AG08395 (cell line): Measurements from ENCODE around the gene SLC35C1.

ENCODE experiments used
- DNase-seq: peaks from one replicate; pipeline ENCODE4 v3.0.0; 2012; ENCODE audit warnings: mixed read lengths, low spot score

The SLC35C1 gene

DNA sequence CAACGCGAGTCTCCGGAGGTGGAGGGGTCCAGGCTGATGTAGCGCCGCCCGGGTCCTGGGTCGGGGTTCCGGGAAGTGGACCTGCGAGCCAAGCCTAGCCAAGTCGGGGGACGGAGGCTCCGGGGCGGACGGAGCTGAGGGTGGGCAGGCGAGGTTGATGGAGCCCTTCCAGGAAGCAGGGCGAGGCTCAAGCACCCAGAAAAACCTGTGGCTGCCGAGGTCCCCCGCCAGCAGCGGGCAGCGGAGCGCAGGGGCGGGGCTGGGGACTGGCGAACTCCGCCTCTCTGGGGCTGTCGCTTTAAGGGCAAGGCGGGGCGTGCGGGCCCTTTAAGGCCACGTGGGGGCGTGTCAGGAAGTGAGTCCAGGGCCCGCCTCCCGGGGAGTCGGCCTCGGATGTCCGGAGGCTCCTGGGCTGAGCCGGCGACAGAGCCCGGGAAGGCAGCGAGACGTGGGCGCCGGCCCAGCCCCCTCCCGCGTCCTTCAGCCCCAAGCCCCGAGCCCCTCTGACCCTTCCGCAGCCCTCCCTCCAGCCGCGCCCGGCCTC is at the start of gene SLC35C1:
TSS of gene SLC35C1 (plus strand) at position 389 of the 544 bp plus-strand sequence. CDS start 653 bp downstream, outside the sequence.
- peak; percentile 97 for DNase-seq

DNA sequence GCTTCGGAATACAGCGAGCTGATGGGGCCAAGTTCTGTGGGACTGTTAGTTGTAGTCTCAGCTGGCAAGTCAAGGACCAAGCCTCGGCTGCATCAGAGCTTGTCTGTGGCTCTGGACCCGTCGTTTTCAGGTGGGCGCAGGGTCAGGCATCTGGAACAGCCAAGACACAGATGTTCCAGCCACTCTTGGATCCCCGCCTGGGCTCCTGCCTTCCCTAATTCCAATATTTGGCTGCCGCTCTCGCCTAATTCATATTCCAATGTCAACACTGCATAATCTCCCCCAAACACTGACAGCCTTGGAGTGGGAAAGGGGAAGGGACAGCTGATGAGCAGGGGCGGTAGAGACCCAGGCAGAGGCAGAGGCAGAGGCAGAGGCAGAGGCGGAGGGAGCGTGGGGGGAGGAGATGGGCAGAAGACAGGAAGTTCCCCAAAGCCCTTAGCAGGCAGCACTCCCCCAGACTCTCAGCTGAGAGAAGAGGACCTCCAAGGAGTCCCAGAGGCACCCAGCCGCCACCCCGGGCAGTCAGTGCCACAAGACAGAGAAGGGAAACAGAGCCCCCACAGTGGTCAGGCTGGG is 49.6 kb upstream of the SLC35C1 start:
- no peak for DNase-seq

DNA sequence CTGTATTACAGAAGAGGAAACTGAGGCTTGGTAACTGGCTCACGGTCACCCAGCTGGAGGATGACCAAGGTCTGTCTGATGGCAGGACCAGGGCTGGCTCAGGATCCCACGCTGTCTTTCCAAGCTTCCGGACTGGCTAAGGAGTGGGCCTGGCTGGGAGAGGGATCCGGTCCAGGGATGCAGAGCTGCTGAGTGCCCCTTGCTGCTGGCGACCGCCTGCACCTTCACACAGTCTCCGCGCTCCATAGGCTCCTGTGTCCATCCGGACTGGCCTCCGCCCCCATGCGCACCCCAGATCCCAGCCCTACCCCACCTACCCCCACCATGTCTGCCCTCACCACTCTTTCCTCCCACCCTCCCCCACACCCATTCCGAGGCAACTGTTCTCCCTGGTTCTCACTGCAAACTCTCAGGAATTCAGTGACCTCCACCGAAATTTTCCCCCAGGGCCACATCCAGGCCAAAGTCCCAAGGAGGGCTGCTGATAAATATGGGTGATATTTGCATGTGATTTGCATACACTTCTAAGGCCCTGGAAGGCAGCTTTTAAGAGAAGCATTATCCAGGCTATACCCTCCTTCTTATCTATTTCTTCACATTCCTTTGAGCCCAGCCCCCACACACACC is 48.5 kb upstream of the SLC35C1 start:
- no peak for DNase-seq

DNA sequence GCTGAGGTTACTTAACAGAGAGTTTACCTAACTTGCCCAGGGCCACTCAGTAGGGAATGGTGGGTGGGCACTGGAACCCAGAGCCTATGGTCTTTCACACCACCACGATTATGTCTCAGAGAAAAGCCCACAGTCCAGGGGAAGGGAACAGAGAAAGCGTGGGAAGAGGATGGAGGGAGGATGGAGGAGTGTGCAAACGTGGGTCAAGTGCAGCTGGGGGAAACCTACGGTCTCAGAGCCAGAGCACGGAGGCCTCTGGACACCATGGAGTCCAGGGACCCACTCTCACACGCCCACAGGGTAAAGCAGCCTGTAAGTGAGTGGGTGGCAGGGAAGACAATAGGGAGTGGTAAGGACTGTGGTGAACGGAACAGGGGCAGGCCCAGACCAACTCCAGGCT is 47.3 kb upstream of the SLC35C1 start:
- DNase-seq, result no peak

DNA sequence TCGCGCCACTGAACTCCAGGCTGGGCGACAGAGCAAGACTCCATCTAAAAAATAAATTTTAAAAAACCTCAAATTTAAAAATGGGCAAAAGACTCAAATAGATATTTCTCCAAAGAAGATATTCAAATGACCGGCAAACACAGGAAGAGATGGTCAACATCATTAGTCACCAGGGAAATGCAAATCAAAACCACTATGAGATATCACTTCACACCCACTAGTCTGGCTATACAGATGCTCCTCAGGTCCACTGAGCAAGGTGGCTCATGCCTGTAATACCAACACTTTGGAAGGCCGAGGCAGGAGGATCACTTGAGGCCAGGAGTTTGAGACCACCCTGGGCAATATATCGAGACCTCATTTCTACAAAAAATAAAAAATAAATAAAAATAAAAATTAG is 43.3 kb upstream of the SLC35C1 start:
- no peak for DNase-seq

DNA sequence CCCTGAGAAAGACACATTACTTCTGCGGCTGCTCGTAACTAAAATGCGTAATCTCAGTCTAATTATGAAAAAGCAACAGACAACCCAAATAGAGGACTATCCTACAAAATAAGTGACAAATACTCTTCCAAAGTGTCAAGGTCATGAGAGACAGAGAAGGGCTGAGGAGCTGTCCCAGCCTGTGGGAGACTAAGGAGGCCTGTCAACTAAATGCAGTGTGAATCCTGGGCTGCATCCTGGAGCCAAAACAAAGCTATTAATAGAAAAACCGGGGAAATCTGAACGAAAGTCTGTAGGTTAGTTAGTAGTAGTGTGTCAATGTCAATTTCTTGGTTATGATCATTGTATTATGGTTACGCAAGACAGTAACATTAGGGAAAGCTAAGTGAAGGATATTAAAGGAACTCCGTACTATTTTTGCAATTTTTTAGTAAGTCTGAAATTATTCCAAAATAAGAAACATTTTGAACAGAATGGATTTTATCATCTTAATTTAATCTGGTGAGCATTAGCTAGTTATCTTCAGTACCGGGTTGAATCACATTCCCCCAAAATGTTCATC is 39.8 kb upstream of the SLC35C1 start:
- no peak for DNase-seq

DNA sequence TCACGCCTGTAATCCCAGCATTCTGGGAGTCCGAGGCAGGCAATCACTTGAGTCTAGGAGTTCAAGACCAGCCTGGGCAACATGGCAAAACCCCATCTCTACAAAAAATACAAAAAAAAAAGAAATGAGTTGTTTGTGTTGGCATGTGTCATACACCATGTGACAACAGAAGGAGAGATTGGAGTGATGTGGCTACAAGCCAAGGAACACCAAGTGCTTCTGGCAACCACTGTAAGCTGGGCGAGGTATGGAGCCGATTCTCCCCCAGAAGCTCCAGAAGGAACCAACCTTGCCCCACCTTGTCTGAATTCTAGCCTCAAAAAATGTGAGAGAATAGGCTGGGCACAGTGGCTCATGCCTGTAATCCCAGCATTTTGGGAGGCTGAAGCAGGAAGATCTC is 39.1 kb upstream of the SLC35C1 start:
- no peak for DNase-seq

DNA sequence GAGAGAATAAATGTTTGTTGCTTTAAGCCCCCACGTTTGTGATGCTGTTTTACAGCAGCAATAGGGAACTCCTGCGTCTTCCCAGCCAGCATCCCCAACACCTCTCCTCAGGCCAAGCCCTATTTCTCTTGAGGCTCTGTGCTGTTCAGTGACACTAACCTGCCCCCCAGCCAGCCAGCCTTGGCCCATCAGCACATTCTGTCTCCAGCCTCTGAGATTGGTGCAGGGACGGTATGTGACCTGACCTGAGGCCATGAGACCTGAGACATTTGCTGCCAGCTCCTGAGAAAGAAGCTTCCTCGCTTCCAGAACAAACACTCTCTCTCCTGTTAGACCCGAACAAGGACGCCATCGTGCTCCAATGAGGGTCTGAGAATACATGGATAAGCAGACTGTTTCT is 38.5 kb upstream of the SLC35C1 start:
- no peak for DNase-seq

DNA sequence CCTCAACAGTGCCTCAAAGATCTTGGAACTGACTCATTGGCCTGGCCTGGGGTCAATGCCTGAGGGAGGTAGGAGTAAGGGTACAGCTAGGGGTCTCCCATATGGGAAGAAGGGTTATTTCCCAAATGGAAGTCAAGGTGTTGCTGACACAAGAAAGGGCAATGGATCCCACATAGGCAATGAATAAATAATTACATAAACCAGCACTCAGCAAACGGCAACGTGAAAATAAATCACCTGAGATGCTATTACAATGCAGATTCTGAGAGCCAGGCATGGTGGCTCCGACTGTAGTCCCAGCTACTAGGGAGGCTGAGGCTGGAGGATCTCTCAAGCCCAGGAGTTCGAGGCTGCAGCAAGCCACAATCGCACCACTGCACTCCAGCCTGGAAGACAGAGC is 36.5 kb upstream of the SLC35C1 start:
- DNase-seq, result no peak

DNA sequence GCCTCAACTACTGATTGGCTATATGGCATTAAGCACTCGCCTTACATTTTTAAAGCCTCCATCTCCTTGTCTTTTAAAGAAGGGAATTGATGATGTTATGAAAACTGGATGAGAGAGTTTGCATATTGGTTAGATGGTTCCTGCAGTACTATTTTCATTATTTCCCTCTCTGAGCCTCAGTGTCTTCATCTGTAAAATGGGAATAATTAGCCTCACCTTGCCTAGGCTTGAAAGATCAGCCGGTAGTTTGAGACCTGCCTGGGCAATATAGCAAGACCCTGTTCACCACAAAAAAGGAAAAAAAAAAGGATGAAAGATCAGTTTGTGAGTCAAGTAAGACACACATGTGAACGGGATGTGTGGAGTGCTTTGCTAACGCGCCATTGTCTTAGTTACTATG is 35.0 kb upstream of the SLC35C1 start:
- DNase-seq, result no peak

DNA sequence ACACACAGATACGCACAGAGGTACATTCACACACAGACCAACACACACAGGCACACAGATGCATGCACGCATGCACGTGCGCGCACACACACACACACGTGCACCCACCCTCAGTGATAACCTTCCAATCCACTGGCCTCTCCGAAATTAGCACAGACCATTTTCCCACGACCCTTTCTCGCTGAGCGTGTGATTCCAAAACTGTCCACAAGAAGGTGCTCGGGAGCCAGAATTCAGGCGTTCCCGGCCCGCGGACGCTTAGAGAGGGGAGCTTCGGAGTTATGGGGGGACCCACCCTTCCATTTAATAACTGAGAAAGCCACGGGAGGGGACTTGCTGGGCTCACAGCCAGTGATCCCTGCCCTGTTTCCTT is 33.8 kb upstream of the SLC35C1 start:
- peak; percentile 69 for DNase-seq

DNA sequence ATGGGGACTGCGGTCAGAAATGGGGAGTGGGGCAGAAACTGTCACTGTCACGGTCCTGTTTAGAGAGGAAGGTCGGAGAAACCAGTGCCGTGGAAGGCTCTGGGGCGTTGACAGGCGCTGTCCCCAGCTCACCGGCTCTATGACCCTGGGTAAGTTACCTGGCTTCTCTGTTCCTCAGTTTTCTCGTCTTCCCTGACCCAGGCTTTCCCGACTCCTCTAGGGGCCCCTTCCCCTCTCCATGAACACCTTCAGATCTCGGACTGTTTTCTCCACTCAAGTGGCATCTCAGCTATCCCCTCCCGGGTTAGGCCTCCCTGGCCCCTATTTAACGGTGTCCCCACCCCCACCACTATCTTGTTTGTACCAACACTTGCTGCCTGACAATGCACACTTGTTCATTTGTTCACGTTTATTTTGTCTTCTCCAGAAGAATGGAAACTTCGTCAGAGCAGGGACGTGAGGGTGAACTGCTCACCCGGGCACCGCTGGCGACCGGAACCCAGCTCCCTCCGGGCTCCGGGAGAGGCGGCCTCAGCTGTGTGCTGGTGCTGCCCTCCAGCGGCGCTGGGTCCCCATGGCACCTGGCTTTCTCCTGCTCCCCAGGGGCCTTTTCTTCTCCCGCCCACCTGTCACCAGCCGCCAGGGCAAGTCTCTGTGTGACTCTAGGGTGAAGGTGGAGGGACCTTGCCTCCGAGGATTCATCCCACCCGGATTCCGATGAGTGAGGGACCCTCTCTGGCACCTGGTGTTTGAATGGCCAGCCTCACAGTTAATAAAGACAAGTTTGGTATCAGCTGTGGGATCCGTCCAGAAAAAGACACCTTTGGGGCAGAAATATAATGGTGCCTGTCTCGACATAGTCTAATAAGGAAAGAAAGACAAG is 33.1 kb upstream of the SLC35C1 start:
- peak; percentile 96 for DNase-seq

DNA sequence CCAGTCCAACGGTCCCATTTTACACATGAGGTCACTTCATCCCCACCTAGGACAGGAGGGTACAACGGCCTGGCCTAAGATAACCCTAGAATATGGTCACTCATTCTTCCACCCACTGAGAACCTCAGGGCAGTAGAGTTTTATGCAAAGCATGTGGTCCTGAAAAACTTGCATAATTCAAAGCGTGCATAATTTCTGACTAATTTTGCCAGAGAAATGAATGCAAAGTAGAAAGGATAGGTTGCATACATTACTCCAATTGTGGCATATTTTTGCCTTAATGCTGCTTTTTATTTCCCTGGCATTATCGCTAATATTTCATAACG is 32.5 kb upstream of the SLC35C1 start:
- no peak for DNase-seq

DNA sequence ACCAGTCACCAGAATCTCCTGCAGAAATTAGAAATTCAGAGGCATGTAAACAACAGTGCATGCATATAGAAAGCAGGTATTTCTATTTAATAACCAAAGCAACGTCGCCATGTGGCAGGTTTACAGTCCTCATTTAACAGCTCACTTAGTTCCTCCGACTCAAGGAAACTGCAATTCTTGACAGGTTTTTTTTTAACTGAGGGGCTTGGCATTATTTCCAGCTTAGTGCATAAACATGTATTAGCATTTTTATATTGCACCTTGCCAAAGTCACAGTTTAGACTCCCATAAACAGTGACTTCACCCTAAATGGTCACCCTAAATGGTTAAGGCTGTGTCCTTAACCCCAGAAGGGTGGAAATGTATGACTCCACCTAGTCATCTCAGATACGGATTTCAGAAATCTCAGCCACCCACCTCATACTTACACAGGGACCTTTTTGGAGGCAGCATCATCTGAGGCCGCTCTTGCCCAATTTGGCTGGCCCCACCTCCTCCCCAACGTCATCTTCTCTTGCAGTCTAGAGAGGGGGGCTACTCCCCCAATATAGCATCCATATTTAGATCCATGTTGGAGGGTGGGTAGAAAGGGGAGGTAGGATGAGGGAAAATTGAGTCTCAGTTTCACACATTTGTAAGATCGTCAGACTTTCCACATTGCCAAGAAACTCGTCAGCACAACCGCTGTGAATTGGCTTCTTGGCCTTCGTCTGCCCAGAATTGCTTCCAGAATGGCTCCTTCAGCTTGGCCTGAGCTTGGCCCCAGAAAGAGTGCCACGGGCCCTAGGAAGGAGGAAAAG is 31.8 kb upstream of the SLC35C1 start:
- no peak for DNase-seq

DNA sequence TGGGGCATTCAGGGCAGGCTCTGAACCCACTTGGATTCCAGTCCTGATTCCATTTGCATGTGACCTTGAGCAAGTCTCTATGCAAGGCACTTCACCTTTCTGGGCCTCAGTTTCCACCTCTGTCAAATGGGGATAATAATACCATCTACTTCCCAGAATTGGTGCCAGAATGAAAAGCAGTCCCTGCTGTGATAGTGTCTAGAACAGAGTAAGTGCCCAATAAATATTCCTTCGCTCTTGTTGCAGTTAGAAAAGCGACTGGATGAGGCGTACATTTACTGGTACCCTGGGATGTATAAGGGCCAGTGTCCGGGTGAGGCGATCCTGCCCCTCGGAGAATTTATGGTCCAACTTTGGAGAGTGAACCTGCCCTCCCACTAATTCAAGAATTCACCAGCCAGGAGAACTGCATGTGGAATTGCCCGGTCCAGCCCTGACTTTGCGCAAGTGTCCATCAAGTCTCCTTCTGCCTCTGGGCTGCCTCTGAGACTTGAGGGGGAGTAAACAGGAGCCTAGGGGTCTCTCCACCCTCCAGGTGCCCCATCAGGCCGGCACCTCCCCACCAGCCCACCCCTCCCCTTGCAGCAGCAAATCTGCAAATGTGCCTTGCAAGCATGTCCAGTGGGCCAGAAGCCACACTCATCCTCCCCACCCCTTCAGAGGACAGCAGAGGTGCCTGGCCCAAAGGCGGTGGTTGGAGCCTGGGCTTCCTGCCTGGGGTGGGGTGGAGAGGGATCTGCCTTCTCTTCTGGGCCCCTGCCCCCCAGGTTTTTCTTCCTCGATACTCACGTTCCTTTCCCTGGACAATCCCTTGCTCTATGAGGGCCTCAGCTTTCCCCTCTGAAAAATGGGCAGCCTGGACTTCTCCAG is 30.9 kb upstream of the SLC35C1 start:
- no peak for DNase-seq

DNA sequence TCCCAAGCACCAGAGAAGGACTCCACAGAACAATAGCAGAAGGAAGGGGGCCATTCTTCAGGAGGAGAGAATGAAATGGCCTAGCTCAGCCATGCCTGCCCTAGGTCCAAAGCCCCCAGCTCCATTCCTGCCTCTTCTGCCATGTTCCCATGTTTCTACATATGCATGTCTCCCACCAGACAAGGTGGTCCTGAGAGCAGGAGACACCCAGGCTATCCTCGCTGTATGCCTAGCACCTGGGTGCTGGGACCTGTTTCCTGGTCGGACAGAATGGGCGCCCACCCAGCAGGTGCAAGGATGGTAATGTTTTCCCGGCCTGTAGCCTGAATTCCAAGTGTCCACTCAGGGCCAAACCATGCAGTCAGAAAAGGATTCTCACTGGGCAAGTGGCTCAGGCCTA is 30.2 kb upstream of the SLC35C1 start:
- DNase-seq, result no peak

DNA sequence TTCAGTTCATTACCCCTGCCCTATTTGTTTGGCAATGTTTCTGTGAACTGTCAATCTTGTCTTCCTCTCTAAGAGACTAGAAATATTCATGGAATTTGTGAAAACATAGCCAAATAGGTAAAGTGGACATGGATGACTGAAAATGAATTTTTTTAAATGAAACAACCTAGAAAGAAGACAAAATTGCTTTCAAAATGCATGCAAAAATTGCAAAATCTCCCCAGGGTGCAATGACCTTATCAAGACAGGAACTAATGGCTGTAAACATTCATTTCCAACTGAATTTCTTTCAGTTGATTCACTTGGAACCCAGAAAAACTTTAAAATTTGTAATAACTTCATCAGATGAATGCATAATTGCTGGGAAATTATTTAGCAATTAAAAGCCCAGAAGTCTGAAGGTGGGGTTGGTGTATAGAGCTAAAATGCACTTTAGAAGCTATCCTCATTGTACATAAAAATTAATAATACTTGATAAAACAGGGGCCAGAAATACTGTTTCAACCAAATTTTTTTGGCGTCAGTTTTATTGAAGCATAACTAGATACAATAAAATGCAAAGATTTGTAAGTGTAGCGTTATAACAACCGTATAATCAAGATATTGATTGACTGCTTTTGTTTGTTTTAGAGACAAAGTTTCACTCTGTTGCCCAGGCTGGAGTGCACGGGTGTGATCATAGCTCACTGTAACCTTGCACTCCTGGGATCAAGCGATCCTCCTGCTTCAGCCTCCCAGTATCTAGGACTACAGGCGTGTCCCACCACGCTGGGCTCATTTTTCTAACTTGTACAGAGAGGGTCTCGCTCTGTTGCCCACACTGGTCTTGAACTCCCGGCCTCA is 27.6 kb upstream of the SLC35C1 start:
- no peak for DNase-seq

DNA sequence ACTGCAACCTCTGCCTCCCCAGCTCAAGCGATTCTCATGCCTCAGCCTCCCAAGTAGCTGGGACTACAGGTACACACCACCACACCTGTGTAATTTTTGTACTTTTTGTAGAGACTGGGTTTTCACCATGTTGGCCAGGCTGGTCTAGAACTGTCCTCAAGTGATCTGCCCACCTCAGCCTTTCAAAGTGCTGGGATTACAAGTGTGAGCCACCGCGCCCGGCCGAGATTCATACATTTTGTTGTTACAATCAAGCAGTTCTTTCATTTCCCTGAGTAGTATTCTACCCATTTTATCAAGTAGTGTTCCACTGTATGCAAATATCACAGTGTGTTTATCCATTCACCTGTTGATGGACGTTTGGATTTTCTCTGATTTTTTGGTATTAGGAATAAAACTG is 26.6 kb upstream of the SLC35C1 start:
- DNase-seq, result no peak

DNA sequence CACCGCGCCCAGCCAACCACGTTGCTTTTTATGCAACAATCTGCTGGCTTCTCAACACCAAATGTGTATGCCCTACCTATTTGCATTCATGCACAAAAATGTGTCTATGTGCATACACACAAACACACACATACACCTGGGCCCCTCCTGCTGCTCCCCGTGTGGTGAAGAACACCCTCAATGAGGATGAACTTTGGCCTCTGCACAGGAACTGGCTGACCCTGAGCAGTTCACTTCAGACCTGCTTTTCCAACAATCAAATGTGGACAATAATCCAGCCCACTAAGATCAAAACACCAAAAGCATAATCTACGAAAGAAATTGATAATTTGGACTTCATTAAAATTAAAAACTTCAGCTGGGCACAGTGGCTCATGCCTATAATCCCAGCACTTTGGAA is 25.3 kb upstream of the SLC35C1 start:
- DNase-seq, result no peak

DNA sequence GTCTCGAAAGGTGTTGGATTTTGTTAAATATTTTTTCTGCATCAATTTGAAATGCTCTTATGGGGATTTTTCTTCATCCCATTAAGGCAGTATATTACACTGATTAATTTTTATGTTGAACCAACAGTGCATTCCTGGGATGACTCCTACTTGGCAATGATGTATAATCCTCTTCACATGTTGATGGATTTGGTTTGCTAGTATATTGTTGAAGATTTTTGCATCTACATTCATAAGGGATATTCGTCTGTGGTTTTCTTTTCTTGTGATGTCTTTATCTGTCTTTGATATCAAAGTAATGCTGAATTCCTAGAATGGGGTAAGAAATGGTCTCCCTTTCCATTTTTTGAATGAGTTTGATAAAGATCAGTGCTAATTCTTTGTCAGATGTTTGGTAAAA is 18.7 kb upstream of the SLC35C1 start:
- DNase-seq, result no peak
